Mammary epithelial cell (primary cell): ENCODE measurements around the gene UBE4B.

Experiments used
- CTCF ChIP-seq, 2 donors: IDR thresholded peaks in 1 of 2; conservative IDR thresholded peaks in 1 of 2; 2 replicates each; pipeline ENCODE4 v1.5.1; 2011 to 2012; ENCODE audit warnings: inconsistent platforms in 2 of 2, low read length in 2 of 2, mild to moderate bottlenecking in 2 of 2, control low read depth in 1 of 2, low read depth in 1 of 2; ENCODE audit not compliant: insufficient read depth in 1 of 2; ENCODE audit errors: extremely low read depth in 1 of 2
- EZH2 ChIP-seq: IDR thresholded peaks from 2 replicates; pipeline ENCODE4 v1.6.1; 2012; ENCODE audit warnings: low read length, inconsistent platforms, borderline replicate concordance

- TF ChIP-seq CTCF (conservative IDR thresholded peaks at IDR 0.05 in 1 of 2, IDR thresholded peaks at IDR 0.05 in 1 of 2; ENCODE audit: extremely low read depth in 1 of 2, insufficient read depth in 1 of 2, low read depth in 1 of 2, low read length in 2 of 2): no peak
- TF ChIP-seq EZH2: no peak
These were observed 42.3 kb downstream of the UBE4B start for GRCh38 chr1:10074852-10075730.
